ENCODE measurements around the gene TMEM259.

DNA sequence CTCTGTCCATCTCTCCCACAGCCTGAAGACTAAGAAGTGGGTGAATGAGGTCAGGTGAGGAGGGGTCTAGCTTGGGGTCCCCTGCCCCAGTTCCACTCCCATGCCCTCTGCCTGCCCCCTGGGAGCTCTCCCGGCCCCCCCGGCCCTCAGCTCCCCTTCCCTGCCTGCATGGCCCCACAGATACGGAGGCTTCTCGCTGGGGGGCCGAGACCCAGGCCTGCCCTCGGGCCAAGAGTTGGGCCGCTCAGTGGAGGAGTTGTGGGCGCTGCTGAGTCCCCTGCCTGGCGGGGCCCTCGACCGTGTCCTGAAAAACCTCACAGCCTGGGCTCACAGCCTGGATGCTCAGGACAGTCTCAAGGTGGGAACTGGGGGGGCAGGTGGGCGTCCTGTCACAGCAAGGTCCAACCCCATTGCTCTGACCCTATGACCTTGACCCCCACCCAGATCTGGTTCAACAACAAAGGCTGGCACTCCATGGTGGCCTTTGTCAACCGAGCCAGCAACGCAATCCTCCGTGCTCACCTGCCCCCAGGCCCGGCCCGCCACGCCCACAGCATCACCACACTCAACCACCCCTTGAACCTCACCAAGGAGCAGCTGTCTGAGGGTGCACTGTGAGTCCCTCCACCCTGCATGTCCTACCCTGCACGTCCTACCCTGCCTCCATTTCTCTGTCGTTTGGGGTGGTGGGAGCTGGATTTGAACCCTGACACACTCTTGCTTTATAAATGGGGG is 35.1 kb upstream of the TMEM259 start:
- TF ChIP-seq, protein P1, sequence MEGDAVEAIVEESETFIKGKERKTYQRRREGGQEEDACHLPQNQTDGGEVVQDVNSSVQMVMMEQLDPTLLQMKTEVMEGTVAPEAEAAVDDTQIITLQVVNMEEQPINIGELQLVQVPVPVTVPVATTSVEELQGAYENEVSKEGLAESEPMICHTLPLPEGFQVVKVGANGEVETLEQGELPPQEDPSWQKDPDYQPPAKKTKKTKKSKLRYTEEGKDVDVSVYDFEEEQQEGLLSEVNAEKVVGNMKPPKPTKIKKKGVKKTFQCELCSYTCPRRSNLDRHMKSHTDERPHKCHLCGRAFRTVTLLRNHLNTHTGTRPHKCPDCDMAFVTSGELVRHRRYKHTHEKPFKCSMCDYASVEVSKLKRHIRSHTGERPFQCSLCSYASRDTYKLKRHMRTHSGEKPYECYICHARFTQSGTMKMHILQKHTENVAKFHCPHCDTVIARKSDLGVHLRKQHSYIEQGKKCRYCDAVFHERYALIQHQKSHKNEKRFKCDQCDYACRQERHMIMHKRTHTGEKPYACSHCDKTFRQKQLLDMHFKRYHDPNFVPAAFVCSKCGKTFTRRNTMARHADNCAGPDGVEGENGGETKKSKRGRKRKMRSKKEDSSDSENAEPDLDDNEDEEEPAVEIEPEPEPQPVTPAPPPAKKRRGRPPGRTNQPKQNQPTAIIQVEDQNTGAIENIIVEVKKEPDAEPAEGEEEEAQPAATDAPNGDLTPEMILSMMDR (IDR thresholded peaks at IDR 0.05): no peak
- TF ChIP-seq POLR2A (IDR thresholded peaks at IDR 0.05): no peak
- no peak for TF ChIP-seq EP300 (IDR thresholded peaks at IDR 0.05)
- TF ChIP-seq POLR2AphosphoS5 (IDR thresholded peaks at IDR 0.05): no peak

All from gastroesophageal sphincter (tissue), 3 donors.